ENCODE results near the gene GFOD1.

- TF ChIP-seq CTCF (IDR thresholded peaks at IDR 0.05 in 8 of 11, conservative IDR thresholded peaks at IDR 0.05 in 3 of 11) (no peak), POLR2AphosphoS5 (IDR thresholded peaks at IDR 0.05) (no peak), POLR2A (IDR thresholded peaks at IDR 0.05) (no peak)
Observed at GRCh38 chr6:13463328-13463717, 24.1 kb downstream of the GFOD1 start.
